Measurements from ENCODE around the gene SGF29.

DNA sequence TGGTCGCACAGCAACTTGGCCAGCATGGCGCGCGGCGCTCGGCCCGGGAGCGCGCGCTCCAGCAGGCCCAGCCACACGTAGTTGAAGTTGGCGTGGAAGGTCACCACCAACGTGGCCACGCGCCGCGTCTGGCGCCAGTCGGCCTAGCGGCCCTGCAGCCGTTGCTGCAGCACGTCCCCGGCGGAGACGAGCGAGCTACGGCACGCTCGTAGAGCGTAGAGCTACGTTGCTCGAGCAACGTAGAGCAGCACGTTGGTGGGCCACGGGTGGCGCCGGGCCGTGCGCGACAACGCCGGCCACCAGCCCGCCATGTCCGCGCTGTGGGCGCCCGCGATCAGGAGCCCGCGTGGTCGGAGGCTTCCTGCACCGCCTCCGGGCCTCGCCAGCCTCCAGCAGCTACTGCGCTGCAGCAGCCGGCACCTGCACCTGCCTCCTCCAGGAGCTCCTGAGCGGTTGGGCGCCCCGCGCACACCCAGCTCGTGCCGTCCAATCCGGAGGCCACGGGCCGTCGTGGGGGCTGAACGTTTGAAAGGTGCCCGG is 69.5 kb downstream of the SGF29 start:
- TF ChIP-seq, protein P1, sequence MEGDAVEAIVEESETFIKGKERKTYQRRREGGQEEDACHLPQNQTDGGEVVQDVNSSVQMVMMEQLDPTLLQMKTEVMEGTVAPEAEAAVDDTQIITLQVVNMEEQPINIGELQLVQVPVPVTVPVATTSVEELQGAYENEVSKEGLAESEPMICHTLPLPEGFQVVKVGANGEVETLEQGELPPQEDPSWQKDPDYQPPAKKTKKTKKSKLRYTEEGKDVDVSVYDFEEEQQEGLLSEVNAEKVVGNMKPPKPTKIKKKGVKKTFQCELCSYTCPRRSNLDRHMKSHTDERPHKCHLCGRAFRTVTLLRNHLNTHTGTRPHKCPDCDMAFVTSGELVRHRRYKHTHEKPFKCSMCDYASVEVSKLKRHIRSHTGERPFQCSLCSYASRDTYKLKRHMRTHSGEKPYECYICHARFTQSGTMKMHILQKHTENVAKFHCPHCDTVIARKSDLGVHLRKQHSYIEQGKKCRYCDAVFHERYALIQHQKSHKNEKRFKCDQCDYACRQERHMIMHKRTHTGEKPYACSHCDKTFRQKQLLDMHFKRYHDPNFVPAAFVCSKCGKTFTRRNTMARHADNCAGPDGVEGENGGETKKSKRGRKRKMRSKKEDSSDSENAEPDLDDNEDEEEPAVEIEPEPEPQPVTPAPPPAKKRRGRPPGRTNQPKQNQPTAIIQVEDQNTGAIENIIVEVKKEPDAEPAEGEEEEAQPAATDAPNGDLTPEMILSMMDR (IDR thresholded peaks at IDR 0.05 in 4 of 5, conservative IDR thresholded peaks at IDR 0.05 in 1 of 5), result no peak
- no peak for TF ChIP-seq POLR2A (IDR thresholded peaks at IDR 0.05)

Data from gastrocnemius medialis (tissue), 4 donors.